SK-N-SH (cell line): Measurements from ENCODE around the gene SYPL2.

ENCODE experiments used
- CTCF ChIP-seq: fragments of 200-600 bp; sonication (generic); IDR thresholded peaks from 2 replicates; pipeline ENCODE4 v1.6.1; 2017; ENCODE audit warnings: antibody characterized with exemption, mild to moderate bottlenecking, moderate library complexity
- FOXJ3 ChIP-seq: sonication (generic); formaldehyde crosslinking; IDR thresholded peaks from 2 replicates; pipeline ENCODE4 v1.5.1; 2020; ENCODE audit warnings: mild to moderate bottlenecking, missing genetic modification reagents
- JUND ChIP-seq: IDR thresholded peaks from 2 replicates; pipeline ENCODE4 v1.4.0; 2012

DNA sequence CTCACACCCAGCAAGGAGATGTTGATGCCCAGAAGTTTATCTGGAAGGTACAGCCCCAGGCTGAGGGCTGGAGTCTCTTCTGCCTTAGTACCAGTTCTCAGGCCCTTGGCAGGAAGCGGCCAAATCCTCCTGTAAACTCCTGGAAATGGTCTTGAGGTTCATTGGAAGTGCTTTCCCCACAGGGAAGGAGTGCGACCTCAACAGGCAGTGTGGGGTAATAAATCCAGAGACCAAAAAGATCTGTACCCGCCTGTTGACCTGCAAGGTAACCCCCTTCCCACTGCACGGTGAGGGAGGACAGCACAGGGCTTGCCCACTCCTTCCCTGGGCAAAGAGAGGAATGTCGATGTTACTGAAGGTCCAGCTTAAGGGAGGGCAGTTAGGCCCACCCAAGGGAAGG, 21.9 kb downstream of the SYPL2 start:
- no peak for TF ChIP-seq JUND
- no peak for TF ChIP-seq FOXJ3 (CRISPR knock-in tag)
- 0 out of 2 replicates have a peak, but pooled peaks have one; percentile 7 for TF ChIP-seq CTCF
